Dedifferentiated amniotic fluid mesenchymal stem cell (primary cell): ENCODE measurements around the gene USP31.

Experiments used
- DNase-seq: peaks from one replicate; pipeline ENCODE4 v3.0.0-alpha.2; 2016; ENCODE audit errors: extremely low spot score

USP31 gene

GRCh38 chr16:23060458-23061320 lies 88.6 kb downstream of the USP31 start:
- peak; percentile 72 for DNase-seq

- DNase-seq = no peak
Observed at GRCh38 chr16:23059433-23059832, 89.8 kb downstream of the USP31 start.

- DNase-seq = no peak
Observed at GRCh38 chr16:23058576-23058975, 90.7 kb downstream of the USP31 start.

GRCh38 chr16:23057013-23057596 lies 92.1 kb downstream of the USP31 start:
- DNase-seq = no peak

- DNase-seq = no peak
Observed at GRCh38 chr16:23055481-23055880, 93.8 kb downstream of the USP31 start.

- no peak for DNase-seq
Observed at GRCh38 chr16:23052908-23053580, 96.2 kb downstream of the USP31 start.

- DNase-seq = no peak
Observed at GRCh38 chr16:23052221-23052620, 97.0 kb downstream of the USP31 start.

- no peak for DNase-seq
Observed at GRCh38 chr16:23051587-23051986, 97.7 kb downstream of the USP31 start.

GRCh38 chr16:23048164-23048563 lies 101.1 kb downstream of the USP31 start:
- DNase-seq = no peak

- DNase-seq = no peak
Observed at GRCh38 chr16:23045025-23045424, 104.2 kb downstream of the USP31 start.

- no peak for DNase-seq
Observed at GRCh38 chr16:23040246-23040645, 109.0 kb downstream of the USP31 start.

- DNase-seq = no peak
Observed at GRCh38 chr16:23039118-23039517, 110.1 kb downstream of the USP31 start.

- no peak for DNase-seq
Observed at GRCh38 chr16:23035240-23035639, 114.0 kb downstream of the USP31 start.

GRCh38 chr16:23031508-23032098 lies 117.6 kb downstream of the USP31 start:
- DNase-seq = no peak

GRCh38 chr16:23029733-23030420 lies 119.4 kb downstream of the USP31 start:
- DNase-seq = no peak

GRCh38 chr16:23027386-23027785 lies 121.9 kb downstream of the USP31 start:
- no peak for DNase-seq

GRCh38 chr16:23026784-23027362 lies 122.4 kb downstream of the USP31 start:
- DNase-seq = no peak

GRCh38 chr16:23025692-23026307 lies 123.5 kb downstream of the USP31 start:
- peak; percentile 49 for DNase-seq

- no peak for DNase-seq
Observed at GRCh38 chr16:23024044-23024443, 125.2 kb downstream of the USP31 start.

GRCh38 chr16:23020084-23020483 lies 129.2 kb downstream of the USP31 start:
- DNase-seq = no peak

- no peak for DNase-seq
Observed at GRCh38 chr16:23016368-23016767, 132.9 kb downstream of the USP31 start.
